ENCODE results near the gene ARHGEF4. TPM values are rescaled to one million over a fixed set of nuclear protein-coding genes. Genes with fewer than 3 reads are reported as not detected.
A peak's percentile ranks its signal among the peaks of the same experiment; 100 is the strongest.

ARHGEF4 gene
- polyA plus RNA-seq, 3 donors, result 0.05 TPM; not detected in 2

GRCh38 chr2:130871843-130872740, 35.4 kb downstream of the ARHGEF4 start:
- no peak overlapping the region for H3K4me3 ChIP-seq (replicated peaks in 1 of 3; ENCODE audit: low read depth in 2 of 3, low read length in 3 of 3)
- Mint-ChIP-seq H3K9me3 (peaks cover 0 to 3% (median 0%) of the 10 kb centered on the region in 7 donors), H3K4me3 (no peak overlapping the region), H3K4me1 (no peaks in the 10 kb centered on the region), H3K36me3 (no peaks in the 10 kb centered on the region), H3K27ac (no peak overlapping the region), H3K27me3 (ENCODE audit: low read depth in 3 of 3) (peaks cover 2 to 8% (median 6%) of the 10 kb centered on the region in 3 donors)
- H3K27me3 ChIP-seq (ENCODE audit: control insufficient read depth in 2 of 2, insufficient read depth in 2 of 2, low read length in 2 of 2), result no peaks in the 10 kb centered on the region
- H3K27ac ChIP-seq (ENCODE audit: low read depth in 1 of 2, low read length in 2 of 2), result no peak overlapping the region
- no peak for DNase-seq
- no peaks in the 10 kb centered on the region for H4K20me1 ChIP-seq (ENCODE audit: insufficient read depth, low read length)
- H3K4me1 ChIP-seq (ENCODE audit: control insufficient read depth in 1 of 2, insufficient read depth in 2 of 2, low read length in 2 of 2), result no peaks in the 10 kb centered on the region
- no peak for TF ChIP-seq CTCF (IDR thresholded peaks at IDR 0.05)
- H3K36me3 ChIP-seq (replicated peaks in 1 of 2; ENCODE audit: control insufficient read depth in 1 of 2, insufficient read depth in 2 of 2, low read length in 2 of 2), result no peaks in the 10 kb centered on the region
- intact Hi-C loops (cut with micrococcal nuclease), result loop anchor here (1.0 to 5.0 kb wide), 2 partner anchors 74 to 75 kb away; no protein-coding TSS in a partner anchor
- H3K9me3 ChIP-seq (replicated peaks in 1 of 2; ENCODE audit: control insufficient read depth in 1 of 2, insufficient read depth in 1 of 2, low read length in 2 of 2), result no peaks in the 10 kb centered on the region
- peak overlapping the region; percentile 21 for H2AFZ ChIP-seq (ENCODE audit: insufficient read depth, low read depth, low read length, poor library complexity, severe bottlenecking)
- WGBS (ENCODE audit: insufficient coverage), result 85% methylated on average over 19 of the region's 20 CpGs
- no peak overlapping the region for H3K9ac ChIP-seq (ENCODE audit: insufficient read depth, low read length, poor library complexity, severe bottlenecking)
- no peak overlapping the region for H3K4me2 ChIP-seq (replicated peaks; ENCODE audit: extremely low read depth, low read length, poor library complexity, severe bottlenecking)
- no peaks in the 10 kb centered on the region for H3K79me2 ChIP-seq (ENCODE audit: insufficient read depth, low read length)

GRCh38 chr2:130872741-130873125, 36.0 kb downstream of the ARHGEF4 start:
- peaks cover 0 to 3% (median 0%) of the 10 kb centered on the region in 7 donors for H3K9me3 Mint-ChIP-seq
- peak overlapping the region; percentile 21 for H2AFZ ChIP-seq (ENCODE audit: insufficient read depth, low read depth, low read length, poor library complexity, severe bottlenecking)
- H3K36me3 ChIP-seq (replicated peaks in 1 of 2; ENCODE audit: control insufficient read depth in 1 of 2, insufficient read depth in 2 of 2, low read length in 2 of 2), result no peaks in the 10 kb centered on the region
- no peaks in the 10 kb centered on the region for H3K79me2 ChIP-seq (ENCODE audit: insufficient read depth, low read length)
- no peaks in the 10 kb centered on the region for H4K20me1 ChIP-seq (ENCODE audit: insufficient read depth, low read length)
- no peak overlapping the region for H3K9ac ChIP-seq (ENCODE audit: insufficient read depth, low read length, poor library complexity, severe bottlenecking)
- no peak overlapping the region for H3K4me2 ChIP-seq (replicated peaks; ENCODE audit: extremely low read depth, low read length, poor library complexity, severe bottlenecking)
- no peaks in the 10 kb centered on the region for H3K27me3 ChIP-seq (ENCODE audit: control insufficient read depth in 2 of 2, insufficient read depth in 2 of 2, low read length in 2 of 2)
- 70% methylated on average over 4 of the region's 6 CpGs for WGBS (ENCODE audit: insufficient coverage)
- peaks cover 2 to 8% (median 6%) of the 10 kb centered on the region in 3 donors for H3K27me3 Mint-ChIP-seq (ENCODE audit: low read depth in 3 of 3)
- no peaks in the 10 kb centered on the region for H3K36me3 Mint-ChIP-seq
- H3K9me3 ChIP-seq (replicated peaks in 1 of 2; ENCODE audit: control insufficient read depth in 1 of 2, insufficient read depth in 1 of 2, low read length in 2 of 2), result no peaks in the 10 kb centered on the region
- no peak overlapping the region for H3K4me3 ChIP-seq (replicated peaks in 1 of 3; ENCODE audit: low read depth in 2 of 3, low read length in 3 of 3)
- no peak overlapping the region for H3K27ac ChIP-seq (ENCODE audit: low read depth in 1 of 2, low read length in 2 of 2)
- H3K4me1 Mint-ChIP-seq, result no peaks in the 10 kb centered on the region
- H3K4me1 ChIP-seq (ENCODE audit: control insufficient read depth in 1 of 2, insufficient read depth in 2 of 2, low read length in 2 of 2), result no peaks in the 10 kb centered on the region
- no peak for DNase-seq
- intact Hi-C loops (cut with micrococcal nuclease), result loop anchor here (1.0 to 5.0 kb wide), 2 partner anchors 74 to 75 kb away; no protein-coding TSS in a partner anchor
- no peak for TF ChIP-seq CTCF (IDR thresholded peaks at IDR 0.05)
- H3K4me3 Mint-ChIP-seq, result no peak overlapping the region
- no peak overlapping the region for H3K27ac Mint-ChIP-seq

Data from CD14-positive monocyte (primary cell).